LoVo (cell line): Measurements from ENCODE around the gene SLC24A4.

Experiments
- DNase-seq: peaks from one replicate; pipeline ENCODE4 v3.0.0-alpha.2; 2016; ENCODE audit warnings: low spot score

SLC24A4 gene

GRCh38 chr14:92546347-92547053, 223.5 kb downstream of the SLC24A4 start:
- DNase-seq, result no peak

GRCh38 chr14:92549105-92549858, 226.3 kb downstream of the SLC24A4 start:
- DNase-seq, result no peak

GRCh38 chr14:92549859-92550230, 226.9 kb downstream of the SLC24A4 start:
- no peak for DNase-seq
